ENCODE results near the gene TMEM106C.

The TMEM106C gene

GRCh38 chr12:47995981-47996401 is 32.6 kb downstream of the TMEM106C start:
- no peak for DNase-seq (ENCODE audit: low spot score)

DNA sequence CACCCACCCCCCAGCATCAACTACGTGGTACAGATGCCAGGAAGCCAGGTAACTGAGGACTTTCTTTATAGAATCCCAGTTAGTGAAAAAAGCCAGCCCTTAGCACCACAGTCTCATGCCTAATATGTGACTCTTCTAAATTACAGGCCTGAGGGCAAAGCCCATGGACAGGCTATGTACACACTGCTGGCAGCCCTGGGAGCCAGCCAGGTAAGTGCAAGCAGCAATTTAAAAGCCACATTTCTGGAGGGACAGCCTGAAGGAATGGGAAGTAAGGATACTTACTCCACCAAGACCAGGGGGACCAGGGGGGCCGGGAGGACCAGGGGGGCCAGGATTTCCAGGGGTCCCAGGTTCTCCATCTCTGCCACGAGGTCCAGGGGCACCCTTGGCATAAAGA is 33.9 kb downstream of the TMEM106C start:
- DNase-seq (ENCODE audit: low spot score) = no peak

DNA sequence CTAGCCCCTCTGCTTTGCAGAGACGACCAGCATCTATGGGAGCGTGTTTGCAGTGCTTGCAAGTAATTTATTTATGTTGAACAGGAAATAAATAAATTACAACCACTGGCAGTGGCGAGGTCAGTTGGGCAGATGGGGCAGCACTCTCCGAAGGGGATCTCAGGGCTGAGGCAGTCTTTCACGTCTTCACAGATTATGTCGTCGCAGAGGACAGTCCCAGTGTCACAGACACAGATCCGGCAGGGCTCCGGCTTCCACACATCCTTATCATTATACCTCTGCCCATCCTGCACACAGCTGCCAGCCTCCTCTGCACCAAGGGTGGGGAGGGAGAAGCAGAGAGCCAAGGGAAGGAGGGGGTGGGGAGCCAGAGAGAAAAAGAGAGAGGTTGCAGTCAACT is 36.4 kb downstream of the TMEM106C start:
- DNase-seq (ENCODE audit: low spot score) = no peak

DNA sequence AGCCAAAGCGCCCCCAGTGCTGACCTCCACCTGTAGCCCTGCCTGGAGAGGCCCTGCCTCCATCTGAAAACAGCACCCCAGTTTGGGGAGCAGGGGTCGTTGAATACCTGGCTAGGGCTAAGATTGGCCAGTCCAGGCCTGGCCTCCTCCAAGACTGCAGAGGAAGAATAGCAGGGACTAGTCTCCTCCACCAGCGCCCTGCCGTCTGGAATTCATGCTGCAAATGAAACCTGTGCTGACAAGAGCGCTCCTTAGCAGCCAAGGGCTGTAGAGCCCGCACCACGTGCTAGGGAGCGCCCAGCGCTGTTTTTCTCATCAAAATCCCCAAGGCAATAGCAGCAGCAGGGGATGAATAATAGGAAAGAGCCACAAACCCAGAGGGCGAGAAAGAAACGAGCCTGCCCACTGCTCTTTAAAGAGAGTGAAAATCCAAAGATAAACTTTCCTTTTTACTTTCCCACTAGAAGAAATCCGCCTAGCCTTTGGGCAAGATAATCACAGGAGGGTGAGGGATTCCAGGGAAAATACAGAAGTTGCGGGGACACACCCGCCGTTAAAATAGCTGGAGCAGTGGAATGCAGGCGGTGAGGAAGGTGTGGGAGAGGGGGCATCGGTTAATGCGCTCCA is 37.6 kb downstream of the TMEM106C start:
- DNase-seq (ENCODE audit: low spot score) = no peak

DNA sequence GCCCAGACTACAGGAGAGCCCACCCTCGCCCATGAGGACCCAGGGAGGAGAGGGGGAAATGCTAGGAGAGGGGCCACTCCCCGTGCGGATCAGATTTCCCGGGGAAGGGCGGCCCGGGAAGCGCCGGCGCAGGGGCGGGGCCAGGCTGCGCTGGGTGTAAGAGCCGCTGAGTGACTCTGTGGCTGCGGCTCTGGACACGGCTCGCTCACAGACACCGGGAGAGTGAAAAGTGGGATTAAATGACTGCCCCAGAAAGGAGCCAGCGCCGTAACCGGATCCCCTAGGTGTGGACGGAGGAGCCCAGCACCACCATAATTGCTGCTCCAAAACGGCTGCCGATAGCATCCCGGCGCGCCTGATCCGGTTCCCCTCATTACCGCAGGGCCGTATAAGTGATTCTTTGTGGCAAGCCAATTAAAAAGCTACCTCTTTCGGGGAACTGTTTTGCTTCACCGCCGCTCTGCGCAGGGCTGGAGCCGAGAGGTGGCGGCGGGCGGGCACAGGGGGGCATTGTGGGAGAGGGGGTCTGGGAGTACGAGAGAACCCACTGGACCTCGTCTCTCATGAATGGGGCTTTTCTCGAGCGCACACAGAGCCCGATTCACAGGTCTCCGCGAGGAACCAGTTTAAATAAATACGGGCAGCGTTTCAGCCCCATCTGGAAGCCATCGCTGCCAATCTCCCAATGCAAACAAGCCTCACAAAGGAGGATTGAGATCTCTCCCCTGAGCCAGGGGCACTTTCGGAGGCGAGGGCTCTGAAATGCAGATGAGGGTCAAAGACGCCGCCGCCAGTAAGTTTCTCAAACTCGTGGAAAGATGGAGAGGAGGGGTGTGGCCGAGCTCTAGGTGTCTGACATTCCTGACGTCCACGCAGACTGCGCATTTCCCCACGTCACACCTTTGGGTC is 38.4 kb downstream of the TMEM106C start:
- no peak for DNase-seq (ENCODE audit: low spot score)

GRCh38 chr12:48002414-48002730 is 39.0 kb downstream of the TMEM106C start:
- no peak for DNase-seq (ENCODE audit: low spot score)

GRCh38 chr12:48002773-48003218 is 39.4 kb downstream of the TMEM106C start:
- DNase-seq (ENCODE audit: low spot score) = peak; percentile 81

GRCh38 chr12:48003226-48004052 is 40.0 kb downstream of the TMEM106C start:
- no peak for DNase-seq (ENCODE audit: low spot score)

GRCh38 chr12:48004053-48004941 is 40.9 kb downstream of the TMEM106C start, which contains the start of gene COL2A1:
COL2A1 (minus strand) TSS chr12:48004476; CDS start chr12:48004321, 155 bp downstream.
- no peak for DNase-seq (ENCODE audit: low spot score)

DNA sequence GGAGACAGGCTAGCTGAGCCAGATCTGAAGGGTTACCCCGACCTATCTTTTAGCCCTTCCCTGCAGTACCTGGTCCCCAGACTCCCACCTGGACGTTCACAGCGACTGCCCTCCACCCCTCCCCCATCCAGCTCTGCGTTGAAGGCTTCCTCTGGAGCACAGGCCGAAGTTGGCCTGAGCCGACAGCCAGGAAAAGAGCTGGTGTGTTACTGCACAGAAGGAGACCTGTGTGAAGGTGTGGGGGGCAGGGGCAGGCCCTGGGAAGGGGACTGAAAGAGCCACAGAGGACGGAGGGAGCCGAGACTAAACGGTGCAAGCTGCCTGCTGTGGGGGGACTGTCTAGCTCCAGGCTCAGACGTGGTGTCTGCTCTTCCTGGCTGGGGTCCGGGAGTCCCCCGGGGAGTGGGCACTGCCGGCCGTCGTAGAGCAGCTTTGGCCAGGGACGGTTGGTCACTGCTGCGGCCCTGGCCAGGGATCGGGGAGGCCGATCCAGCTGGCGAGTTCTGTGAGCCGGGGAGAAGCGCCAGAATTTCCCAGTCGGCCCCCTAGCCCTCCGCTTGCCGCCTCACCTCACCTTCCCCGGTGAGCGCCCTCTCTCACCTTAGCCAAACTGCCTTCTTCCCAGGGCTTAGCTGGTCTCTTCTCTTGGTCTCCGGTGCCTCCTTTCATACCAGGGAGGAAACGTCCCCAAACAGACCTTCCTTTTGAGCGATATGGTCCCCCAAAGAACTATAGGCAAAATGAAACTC is 41.8 kb downstream of the TMEM106C start:
- no peak for DNase-seq (ENCODE audit: low spot score)

- no peak for DNase-seq (ENCODE audit: low spot score)
These were observed 42.3 kb downstream of the TMEM106C start for GRCh38 chr12:48005750-48006021.

DNA sequence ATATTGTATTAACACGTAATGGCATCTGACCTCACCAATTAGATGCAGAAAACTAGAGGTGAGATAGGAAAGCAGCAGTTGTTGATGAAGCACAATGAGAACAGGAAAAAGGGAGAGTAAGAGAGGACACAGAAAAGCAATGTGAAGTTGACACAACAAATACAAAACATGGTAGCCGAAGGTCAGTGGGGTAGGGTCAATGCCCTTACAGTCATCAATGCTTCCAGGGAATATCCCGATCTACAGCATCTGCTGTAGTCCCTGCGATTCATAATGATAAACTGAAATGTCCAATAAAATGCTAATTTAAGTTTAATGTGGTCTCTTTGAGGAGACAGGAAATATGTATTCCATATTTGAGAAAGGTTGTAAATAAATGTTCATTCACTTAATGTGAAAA is 43.8 kb downstream of the TMEM106C start:
- DNase-seq (ENCODE audit: low spot score) = no peak

- no peak for DNase-seq (ENCODE audit: low spot score)
These were observed 45.0 kb downstream of the TMEM106C start for GRCh38 chr12:48008349-48008748.

GRCh38 chr12:48008950-48009349 is 45.6 kb downstream of the TMEM106C start:
- no peak for DNase-seq (ENCODE audit: low spot score)

DNA sequence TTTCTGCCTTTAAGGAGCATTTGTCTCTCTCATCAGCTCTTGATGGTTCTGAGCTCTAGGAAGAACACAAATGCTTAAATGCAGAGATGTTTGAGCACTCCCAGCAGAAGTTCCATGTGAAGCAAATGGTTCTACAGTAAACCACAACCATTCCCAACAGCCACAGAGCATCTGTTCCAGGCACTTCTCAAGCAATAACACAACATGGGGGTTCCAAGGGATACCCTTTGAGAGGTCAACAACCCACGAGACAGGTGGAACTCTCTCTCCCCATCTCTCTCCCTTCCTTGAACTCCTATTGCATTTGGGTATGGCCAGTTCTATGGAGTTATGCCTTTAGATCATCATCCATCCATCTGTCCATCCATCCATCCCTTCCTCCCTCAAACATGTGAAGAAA is 46.1 kb downstream of the TMEM106C start:
- no peak for DNase-seq (ENCODE audit: low spot score)

DNA sequence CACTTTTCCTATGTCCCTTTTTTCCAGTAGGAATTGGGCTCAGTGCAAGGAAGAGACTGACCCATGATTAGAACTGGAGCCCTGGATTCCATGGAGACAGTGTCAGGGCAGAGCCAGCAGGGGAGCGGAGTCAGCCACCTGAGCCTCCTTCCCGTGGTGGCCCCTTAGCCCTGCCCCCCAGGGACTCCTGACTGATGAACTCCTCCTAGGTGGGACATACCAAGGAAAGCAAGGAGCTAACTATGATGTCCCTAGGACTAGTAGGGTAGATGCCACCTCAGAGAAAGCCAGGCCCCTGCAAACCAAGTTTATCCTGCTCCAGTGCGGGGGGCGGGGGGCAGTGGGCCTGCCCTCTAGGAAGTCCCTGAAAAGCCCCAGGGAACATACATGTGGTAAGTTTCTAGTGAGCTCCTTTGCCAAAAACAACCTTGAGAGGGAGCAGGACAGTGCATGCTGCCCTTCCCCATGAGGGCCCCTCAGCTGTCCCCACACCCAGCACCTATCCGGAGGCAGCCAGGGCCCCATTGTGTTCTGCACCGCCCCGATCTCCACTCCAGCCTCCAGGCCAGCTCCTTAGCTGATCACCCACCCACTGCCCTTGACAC is 47.1 kb downstream of the TMEM106C start:
- DNase-seq (ENCODE audit: low spot score) = no peak

DNA sequence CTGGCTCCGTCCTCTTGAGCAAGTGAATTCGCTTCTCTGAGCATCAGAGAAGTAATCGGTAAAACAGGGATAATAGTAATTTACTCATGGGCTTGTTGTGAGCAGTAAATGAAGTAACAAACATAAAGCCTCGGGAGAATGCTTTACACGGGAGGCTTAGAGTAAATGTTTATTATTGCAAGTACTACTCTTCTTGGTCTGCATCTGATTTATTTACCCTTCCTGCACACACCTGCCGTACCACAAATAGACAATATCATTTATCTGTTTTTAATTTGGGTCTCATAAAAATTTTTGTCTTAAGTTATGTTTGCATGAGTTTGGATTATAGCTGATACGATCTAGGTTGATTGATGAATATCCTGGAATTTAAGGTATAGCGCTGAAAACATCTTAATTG is 48.7 kb downstream of the TMEM106C start:
- no peak for DNase-seq (ENCODE audit: low spot score)

- no peak for DNase-seq (ENCODE audit: low spot score)
These were observed 49.9 kb downstream of the TMEM106C start for GRCh38 chr12:48013287-48013686.

DNA sequence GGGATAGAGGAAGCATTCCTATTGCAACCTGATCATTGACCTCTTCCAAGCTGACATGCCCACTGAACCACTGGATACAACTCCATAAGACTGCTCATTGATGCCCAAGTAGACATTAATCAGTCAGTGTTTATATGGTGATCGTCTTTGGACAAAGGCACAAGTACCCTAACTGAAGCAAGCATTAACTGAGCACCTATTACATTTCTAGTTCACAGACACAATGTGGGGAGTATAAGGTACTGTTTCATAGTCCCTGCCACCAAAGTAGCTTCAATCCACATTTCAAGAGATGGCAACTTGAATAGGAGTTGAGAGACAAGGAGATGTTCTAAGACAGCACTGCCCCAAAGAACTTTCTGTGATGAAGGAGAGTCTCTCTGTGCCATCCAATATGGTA is 51.7 kb downstream of the TMEM106C start:
- DNase-seq (ENCODE audit: low spot score) = no peak

GRCh38 chr12:48015954-48016353 is 52.6 kb downstream of the TMEM106C start:
- no peak for DNase-seq (ENCODE audit: low spot score)
